ES-I3 (cell line): ENCODE results near the gene MS4A3.
"Not testable (repeated sequence)": the region's sequence is repeated elsewhere in the genome, so short reads cannot be mapped to it uniquely, and the experiment has no call there.

ENCODE experiments used
- H3K36me3 ChIP-seq: 2 replicates; pipeline ENCODE4 v1.6.1; 2013; ENCODE audit warnings: mild to moderate bottlenecking, low read length, control low read depth, moderate library complexity; ENCODE audit not compliant: insufficient read depth
- H3K4me1 ChIP-seq: 2 replicates; pipeline ENCODE4 v1.6.1; 2013; ENCODE audit warnings: mild to moderate bottlenecking, control low read depth, low read length; ENCODE audit not compliant: insufficient read depth
- H3K9ac ChIP-seq: 2 replicates; pipeline ENCODE4 v1.6.1; 2013; ENCODE audit warnings: low read depth, mild to moderate bottlenecking, low read length, moderate library complexity
- H3K9me3 ChIP-seq: 2 replicates; pipeline ENCODE4 v1.6.1; 2013; ENCODE audit warnings: mild to moderate bottlenecking, low read length, moderate library complexity; ENCODE audit not compliant: control insufficient read depth, insufficient read depth

The MS4A3 gene

DNA sequence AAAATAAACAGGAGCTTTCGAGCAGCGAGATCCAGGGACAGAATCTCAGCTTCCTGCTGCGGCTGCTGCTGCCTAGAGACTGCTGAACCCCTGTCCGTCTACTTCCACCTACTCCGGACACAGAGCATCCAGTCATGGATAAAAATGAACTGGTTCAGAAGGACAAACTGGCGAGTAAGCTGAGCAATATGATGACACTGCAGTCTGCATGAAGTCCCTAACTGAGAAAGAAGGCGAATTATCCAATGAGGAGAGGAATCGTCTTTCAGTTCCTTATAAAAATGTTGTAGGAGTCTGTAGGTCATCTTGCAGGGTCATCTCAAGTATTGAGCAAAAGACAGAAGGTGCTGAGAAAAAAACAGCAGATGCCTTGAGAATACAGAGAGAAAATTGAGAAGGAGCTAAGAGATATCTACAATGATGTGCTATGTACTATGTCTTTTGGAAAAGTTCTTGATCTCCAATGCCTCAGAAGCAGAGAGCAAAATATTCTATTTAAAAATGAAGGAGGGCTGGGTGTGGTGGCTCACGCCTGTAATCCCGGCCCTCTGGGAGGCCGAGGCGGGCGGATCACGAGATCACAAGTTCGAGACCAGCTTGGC lies 20.9 kb downstream of the MS4A3 start:
- Histone ChIP-seq H3K4me1 (no peaks in the 10 kb centered on the region), H3K9ac (no peak overlapping the region), H3K36me3 (no peaks in the 10 kb centered on the region), H3K9me3 (no peaks in the 10 kb centered on the region; the same call in 1 of the 2 replicates)

DNA sequence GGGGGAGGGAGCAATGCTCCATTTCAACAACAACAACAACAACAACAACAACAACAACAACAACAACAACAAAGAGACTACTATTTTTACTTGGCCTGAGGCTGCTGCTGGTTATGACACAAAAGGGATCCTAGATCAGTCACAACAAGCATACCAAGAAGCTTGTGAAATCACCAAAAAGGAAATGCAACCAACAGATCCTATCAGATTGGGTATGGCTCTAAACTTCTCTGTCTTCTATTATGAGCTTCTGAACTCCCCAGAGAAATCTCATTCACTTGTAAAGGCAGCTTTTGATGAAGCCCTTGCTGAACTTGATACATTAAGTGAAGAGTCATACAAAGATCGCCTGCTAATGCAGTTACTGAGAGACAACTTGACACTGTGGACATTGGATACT lies 21.5 kb downstream of the MS4A3 start:
- no peaks in the 10 kb centered on the region for H3K36me3 ChIP-seq
- no peak overlapping the region for H3K9ac ChIP-seq
- no peaks in the 10 kb centered on the region for H3K4me1 ChIP-seq
- no peaks in the 10 kb centered on the region; the same call in 1 of the 2 replicates for H3K9me3 ChIP-seq

DNA sequence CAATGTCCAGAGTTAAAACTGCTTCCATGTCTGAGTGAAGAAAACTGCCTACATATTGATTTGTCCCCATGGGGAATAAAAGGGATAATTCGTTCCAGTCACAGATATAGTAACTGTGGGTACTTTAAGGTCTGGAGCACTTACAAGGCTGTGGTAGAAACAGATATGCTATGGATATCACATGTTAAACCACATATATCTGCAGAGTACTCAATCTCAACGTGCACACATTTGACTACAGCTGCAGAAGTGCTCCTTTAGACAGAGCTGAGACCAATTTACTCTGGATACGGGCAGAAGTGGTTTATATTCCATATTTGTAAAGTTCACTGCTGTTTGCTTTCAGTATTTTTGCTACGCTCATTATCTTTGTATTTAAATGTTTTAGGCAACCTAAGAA lies 22.3 kb downstream of the MS4A3 start:
- Histone ChIP-seq H3K9ac (no peak overlapping the region), H3K36me3 (no peaks in the 10 kb centered on the region), H3K9me3 (no peaks in the 10 kb centered on the region; the same call in 1 of the 2 replicates), H3K4me1 (no peaks in the 10 kb centered on the region)

DNA sequence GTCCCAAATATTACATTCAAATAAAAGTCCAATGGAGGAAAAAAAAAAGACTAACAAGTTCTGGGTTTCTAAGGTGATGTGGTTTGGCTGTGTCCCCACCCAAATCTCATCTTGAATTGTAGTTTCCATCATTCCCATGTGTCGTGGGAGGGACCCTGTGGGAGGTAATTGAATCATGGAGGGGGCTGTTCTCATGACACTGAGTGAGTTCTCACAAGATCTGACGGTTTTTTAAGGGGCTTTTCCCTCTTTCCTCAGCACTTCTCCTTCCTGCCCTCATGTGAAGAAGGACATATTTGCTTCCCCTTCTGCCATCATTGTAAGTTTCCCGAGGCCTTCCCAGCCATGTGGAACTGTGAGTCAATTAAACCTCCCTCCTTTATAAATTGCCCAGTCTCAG lies 24.1 kb downstream of the MS4A3 start:
- H3K9ac ChIP-seq: no peak overlapping the region
- H3K4me1 ChIP-seq: no peaks in the 10 kb centered on the region
- no peaks in the 10 kb centered on the region for H3K36me3 ChIP-seq
- H3K9me3 ChIP-seq: no peaks in the 10 kb centered on the region; the same call in 1 of the 2 replicates

DNA sequence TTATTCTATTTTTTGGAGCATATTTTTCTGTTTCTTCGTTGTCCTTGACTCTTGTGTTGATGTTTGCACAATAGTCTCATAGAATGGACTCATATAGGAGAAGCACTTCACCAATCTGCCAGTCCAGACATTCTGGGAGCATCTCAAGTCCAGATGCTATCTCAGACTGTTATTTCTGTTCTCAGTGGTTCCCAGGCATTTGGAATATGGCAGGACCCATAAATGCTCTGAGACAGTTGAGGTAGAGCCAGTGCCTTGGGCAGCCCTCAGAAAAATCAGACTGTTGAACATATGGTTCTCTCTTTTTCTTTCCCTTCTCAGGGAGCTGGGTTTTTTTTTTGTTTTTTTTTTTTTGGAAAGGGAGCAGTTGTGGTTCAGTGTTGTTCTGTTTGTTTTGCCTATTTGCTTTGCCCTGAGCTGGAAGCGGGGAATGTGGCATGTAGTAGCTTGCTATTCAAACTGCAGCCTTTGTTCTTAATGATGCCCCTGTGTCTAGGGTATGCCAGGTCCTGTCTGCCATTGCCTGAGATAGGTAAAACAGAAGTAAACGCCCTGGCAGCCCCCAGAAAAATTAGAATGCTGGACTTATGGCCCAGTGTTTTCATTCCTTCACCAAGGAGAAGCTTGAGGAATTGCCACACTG lies 28.3 kb downstream of the MS4A3 start:
- Histone ChIP-seq H3K4me1 (no peaks in the 10 kb centered on the region), H3K9me3 (no peaks in the 10 kb centered on the region), H3K36me3 (no peaks in the 10 kb centered on the region), H3K9ac (no peak overlapping the region)

DNA sequence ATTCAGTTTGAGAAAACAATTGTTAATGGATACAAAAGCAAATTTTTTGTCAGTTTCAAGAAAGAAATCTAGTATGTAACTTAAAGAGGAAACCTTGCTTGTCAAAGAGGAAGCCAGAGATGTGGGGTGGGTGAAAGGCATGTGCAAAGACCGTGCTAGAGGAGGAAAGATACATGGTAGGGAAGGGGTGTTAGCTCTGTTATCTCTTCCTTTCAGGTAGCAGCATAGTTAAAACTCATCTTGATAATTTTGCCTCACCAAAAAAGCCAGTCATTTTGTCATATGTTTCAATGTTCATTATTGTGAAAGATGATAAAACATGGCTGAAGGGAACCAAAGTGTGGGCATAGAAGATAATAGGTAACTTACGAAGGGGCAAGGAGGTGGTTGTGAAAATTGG lies 29.4 kb downstream of the MS4A3 start:
- no peaks in the 10 kb centered on the region for H3K36me3 ChIP-seq
- H3K4me1 ChIP-seq: no peaks in the 10 kb centered on the region
- H3K9ac ChIP-seq: no peak overlapping the region
- H3K9me3 ChIP-seq: no peaks in the 10 kb centered on the region

DNA sequence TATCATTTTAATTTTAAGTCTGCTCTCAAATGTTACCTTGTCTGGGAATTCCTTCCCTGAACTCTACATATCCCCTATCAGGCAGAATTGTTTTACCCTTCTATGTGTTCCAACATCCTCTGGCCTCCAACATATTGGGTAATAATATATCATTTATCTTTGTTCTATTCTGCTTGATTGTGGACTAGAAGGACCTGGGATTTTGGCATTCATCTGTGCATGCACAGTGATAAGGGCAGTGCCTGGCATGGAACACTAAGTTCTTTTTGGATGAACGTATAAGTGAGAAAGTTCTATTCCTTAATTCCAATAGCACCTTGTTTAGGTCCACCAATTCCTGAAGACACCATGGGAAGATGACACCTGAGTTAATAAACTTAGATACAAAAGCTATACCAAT lies 30.8 kb downstream of the MS4A3 start:
- Histone ChIP-seq H3K36me3 (no peaks in the 10 kb centered on the region), H3K4me1 (no peaks in the 10 kb centered on the region), H3K9ac (no peak overlapping the region), H3K9me3 (no peaks in the 10 kb centered on the region)

DNA sequence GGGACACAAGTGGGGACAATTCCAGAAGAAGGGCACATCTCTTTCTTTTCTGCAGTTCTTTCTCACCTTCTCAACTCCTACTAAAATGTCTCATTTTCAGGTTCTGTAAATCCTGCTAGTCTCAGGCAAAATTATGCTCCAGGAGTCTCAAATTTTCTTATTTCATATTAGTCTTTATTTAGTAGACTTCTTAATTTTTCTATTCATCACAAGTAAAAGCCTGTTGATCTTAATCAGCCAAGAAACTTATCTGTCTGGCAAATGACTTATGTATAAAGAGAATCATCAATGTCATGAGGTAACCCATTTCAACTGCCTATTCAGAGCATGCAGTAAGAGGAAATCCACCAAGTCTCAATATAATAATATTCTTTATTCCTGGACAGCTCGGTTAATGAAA lies 31.9 kb downstream of the MS4A3 start, which contains the start of gene MS4A2:
Gene MS4A2, plus strand, starts transcription at position 301 of the 400 bp plus-strand sequence. CDS start 102 bp downstream, outside the sequence.
- H3K36me3 ChIP-seq: no peaks in the 10 kb centered on the region
- no peaks in the 10 kb centered on the region for H3K9me3 ChIP-seq
- no peaks in the 10 kb centered on the region for H3K4me1 ChIP-seq
- no peak within 1 kb of the TSS for H3K9ac ChIP-seq

DNA sequence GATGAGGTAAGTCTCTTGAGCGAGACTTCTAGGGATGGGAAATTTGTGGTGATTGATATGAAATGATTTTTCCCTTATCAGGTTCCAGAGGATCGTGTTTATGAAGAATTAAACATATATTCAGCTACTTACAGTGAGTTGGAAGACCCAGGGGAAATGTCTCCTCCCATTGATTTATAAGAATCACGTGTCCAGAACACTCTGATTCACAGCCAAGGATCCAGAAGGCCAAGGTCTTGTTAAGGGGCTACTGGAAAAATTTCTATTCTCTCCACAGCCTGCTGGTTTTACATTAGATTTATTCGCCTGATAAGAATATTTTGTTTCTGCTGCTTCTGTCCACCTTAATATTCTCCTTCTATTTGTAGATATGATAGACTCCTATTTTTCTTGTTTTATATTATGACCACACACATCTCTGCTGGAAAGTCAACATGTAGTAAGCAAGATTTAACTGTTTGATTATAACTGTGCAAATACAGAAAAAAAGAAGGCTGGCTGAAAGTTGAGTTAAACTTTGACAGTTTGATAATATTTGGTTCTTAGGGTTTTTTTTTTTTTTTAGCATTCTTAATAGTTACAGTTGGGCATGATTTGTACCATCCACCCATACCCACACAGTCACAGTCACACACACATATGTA lies 39.1 kb downstream of the MS4A3 start:
- Histone ChIP-seq H3K4me1 (no peaks in the 10 kb centered on the region), H3K9me3 (no peaks in the 10 kb centered on the region), H3K9ac (no peak overlapping the region), H3K36me3 (no peaks in the 10 kb centered on the region)

DNA sequence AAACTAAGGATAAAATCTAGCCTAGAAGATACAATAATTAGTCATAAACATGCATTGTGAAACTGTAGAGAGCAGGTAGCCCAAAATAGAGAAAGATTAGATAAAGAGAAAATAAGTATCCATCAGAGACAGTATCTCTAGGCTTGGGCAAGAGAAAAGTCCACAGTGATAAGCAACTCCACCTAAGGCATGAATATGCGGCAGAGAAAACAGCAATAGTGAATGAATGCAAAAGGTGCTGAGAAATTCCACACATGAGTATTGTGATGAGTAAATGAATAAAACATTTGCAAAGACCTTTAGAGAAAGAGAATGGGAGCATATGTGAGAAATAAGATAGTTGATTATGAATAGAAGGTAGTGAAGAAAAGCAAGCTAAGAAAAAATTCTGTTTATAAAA lies 40.7 kb downstream of the MS4A3 start:
- no peaks in the 10 kb centered on the region for H3K4me1 ChIP-seq
- H3K9ac ChIP-seq: no peak overlapping the region
- no peaks in the 10 kb centered on the region for H3K9me3 ChIP-seq
- no peaks in the 10 kb centered on the region for H3K36me3 ChIP-seq

DNA sequence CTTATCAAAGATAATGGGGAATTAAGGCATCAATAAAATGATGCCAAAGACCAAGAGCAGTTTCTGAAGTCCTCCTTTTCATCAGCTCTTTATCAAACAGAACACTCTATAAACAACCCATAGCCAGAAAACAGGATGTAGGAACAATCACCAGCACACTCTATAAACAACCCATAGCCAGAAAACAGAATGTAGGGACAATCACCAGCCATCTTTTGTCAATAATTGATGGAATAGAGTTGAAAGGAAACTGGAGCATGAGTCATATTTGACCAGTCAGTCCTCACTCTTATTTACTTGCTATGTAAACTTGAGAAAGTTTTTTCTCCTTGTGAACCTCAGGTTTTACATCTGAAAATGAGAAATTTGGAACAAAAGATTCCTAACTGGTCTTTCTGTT lies 42.0 kb downstream of the MS4A3 start:
- Histone ChIP-seq H3K4me1 (no peaks in the 10 kb centered on the region), H3K36me3 (no peaks in the 10 kb centered on the region), H3K9ac (no peak overlapping the region), H3K9me3 (no peaks in the 10 kb centered on the region)

DNA sequence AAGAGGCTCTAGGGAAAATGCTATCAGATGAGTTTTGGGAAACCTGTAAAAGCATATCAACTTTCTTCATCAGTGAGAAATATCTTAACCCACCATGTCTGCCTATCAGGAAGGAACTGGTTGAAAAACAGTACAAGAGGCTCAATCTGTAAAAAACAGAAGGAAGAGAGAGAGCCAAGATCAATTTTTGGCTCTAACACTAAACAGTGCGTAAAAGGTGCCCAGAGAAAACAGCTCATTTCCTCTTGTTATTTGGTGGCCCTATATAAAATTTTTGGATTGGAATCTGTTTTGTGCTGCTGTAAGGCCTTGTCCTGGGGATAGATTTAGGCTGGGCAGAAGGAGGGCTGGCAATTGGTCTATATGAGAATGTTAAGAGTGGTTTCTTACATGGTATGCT lies 44.1 kb downstream of the MS4A3 start:
- Histone ChIP-seq H3K9me3 (no peaks in the 10 kb centered on the region), H3K9ac (no peak overlapping the region), H3K4me1 (no peaks in the 10 kb centered on the region), H3K36me3 (no peaks in the 10 kb centered on the region)

DNA sequence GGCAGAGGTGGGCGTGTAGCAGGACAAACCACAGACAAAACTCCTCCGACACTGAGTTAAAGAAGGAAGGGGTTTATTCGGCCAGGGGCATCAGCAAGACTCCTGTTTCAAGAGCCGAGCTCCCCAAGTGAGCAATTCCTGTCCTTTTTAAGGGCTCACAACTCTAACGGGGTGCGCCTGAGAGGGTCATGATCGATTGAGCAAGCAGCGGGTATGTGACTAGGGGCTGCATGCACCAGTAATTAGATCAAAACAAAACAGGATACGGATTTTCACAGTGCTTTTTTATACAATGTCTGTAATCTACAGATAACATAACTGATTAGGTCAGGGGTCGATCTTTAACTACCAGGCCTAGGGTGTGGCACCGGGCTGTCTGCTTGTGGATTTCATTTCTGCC lies 44.9 kb downstream of the MS4A3 start:
- H3K36me3 ChIP-seq, H3K9ac ChIP-seq, H3K4me1 ChIP-seq, H3K9me3 ChIP-seq: not testable (repeated sequence)

DNA sequence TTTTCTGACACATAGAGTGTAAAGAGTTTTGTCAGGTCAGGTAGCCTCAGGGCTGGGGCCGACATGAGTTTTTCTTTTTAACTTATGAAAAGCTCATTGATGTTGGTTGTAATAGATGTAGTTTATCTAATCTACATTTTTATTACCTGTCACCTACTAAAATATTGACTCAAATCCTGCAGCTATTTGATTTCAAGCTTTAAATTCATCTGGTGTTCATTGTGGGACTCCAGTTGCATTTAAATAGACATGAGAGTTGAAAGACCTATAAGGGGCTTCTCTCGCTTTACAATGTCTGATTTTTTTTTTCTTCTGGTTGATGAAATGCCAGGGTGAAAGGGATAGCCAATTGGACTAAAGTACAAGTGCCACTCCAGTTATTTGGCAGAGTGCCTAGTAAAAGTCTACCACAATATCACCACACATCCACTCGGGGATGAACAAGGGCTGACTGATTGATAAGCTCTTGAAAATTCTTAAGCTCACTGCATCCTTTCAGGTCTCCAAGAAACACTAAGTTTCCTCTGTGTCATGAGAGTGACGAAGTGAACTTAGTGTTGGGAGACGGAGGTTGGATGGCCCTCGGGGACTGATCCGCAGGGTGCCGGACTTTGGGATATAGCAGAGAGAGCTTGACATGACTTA lies 48.1 kb downstream of the MS4A3 start:
- H3K36me3 ChIP-seq, H3K9me3 ChIP-seq, H3K4me1 ChIP-seq, H3K9ac ChIP-seq: not testable (repeated sequence)

DNA sequence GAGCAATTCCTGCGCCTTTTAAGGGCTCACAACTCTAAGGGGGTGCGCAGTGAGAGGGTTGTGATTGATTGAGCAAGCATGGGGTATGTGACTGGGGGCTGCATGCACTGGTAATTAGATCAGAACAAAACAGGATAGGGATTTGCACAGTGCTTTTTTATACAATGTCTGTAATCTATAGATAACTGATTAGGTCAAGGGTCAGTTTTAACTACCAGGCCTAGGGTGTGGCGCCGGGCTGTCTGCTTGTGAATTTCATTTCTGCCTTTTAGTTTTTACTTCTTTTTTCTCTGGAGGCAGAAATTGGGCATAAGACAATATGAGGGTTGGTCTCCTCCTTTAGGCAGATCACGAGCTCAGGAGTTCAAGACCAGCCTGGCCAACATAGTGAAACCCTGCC lies 52.2 kb downstream of the MS4A3 start:
- not testable (repeated sequence) for H3K4me1 ChIP-seq, H3K9ac ChIP-seq, H3K36me3 ChIP-seq, H3K9me3 ChIP-seq
